Endothelial cell of umbilical vein (primary cell): ENCODE data around the gene ITGA2. TPM values are rescaled to one million over a fixed set of nuclear protein-coding genes. Genes with fewer than 3 reads are reported as not detected.

ENCODE experiments used
- BruUV-seq: library from RNA; stranded (reverse); fragments of 400-500 nt; replicated peaks from 2 replicates; lab custom pipeline; 2021; lab: Mats Ljungman, UMichigan
- CTCF ChIA-PET: fragments of 300-600, 350-600 bp; sonication (Branson Sonifier 250); formaldehyde crosslinking; loops from one replicate; lab custom pipeline; 2021; ENCODE audit warnings: antibody characterized with exemption, inconsistent platforms; lab: Charles Lee
- POLR2A ChIA-PET: fragments of 300-600, 350-600 bp; sonication (Branson Sonifier 250); formaldehyde crosslinking; loops from one replicate; lab custom pipeline; 2021; ENCODE audit warnings: antibody characterized with exemption, inconsistent platforms; lab: Charles Lee
- DNase-seq: peaks from one replicate; pipeline ENCODE4 v3.0.0-alpha.2; 2011; ENCODE audit warnings: low read depth, low spot score
- FAIRE-seq: peaks from 2 replicates; lab custom pipeline; 2011; peaks lifted over from hg19 to GRCh38; lab: Jason Lieb, UNC
- H2AFZ ChIP-seq: 2 replicates; pipeline ENCODE4 v1.6.0; 2012; ENCODE audit warnings: low read depth, low read length, control low read depth, inconsistent platforms
- H3K27ac ChIP-seq: 2 replicates; pipeline ENCODE4 v1.5.1; 2011; ENCODE audit warnings: low read depth, mild to moderate bottlenecking, control low read depth, low read length, moderate library complexity; ENCODE audit not compliant: insufficient read depth
- H3K27me3 ChIP-seq, 2 experiments: 2 replicates each; pipeline versions ENCODE4 v1.6.0 to v1.6.1; 2011; ENCODE audit warnings: low read length in 2 of 2, mixed read lengths in 1 of 2; ENCODE audit not compliant: control insufficient read depth in 2 of 2, insufficient read depth in 2 of 2
- H3K36me3 ChIP-seq, 2 experiments: 2 replicates in 1 of 2; 3 replicates in 1 of 2; pipeline ENCODE4 v1.5.1; 2011; ENCODE audit warnings: low read length in 2 of 2, mild to moderate bottlenecking in 1 of 2, moderate library complexity in 1 of 2; ENCODE audit not compliant: control insufficient read depth in 2 of 2, insufficient read depth in 2 of 2; ENCODE audit errors: extremely low read depth in 1 of 2
- H3K4me1 ChIP-seq: 3 replicates; pipeline ENCODE4 v1.5.1; 2011; ENCODE audit warnings: mild to moderate bottlenecking, low read length; ENCODE audit not compliant: control insufficient read depth, insufficient read depth; ENCODE audit errors: extremely low read depth
- H3K4me2 ChIP-seq: 2 replicates; pipeline ENCODE4 v1.6.1; 2011; ENCODE audit warnings: low read length, control low read depth, mixed read lengths; ENCODE audit not compliant: insufficient read depth
- H3K4me3 ChIP-seq, 3 experiments: fragments of 200-600 bp in 1 of 3; sonication (generic), shearing (Covaris generic) in 1 of 3; replicated peaks in 1 of 3; 2 replicates each; pipeline ENCODE4 v1.5.1; 2011 to 2016; ENCODE audit warnings: control low read depth in 3 of 3, low read length in 3 of 3, mild to moderate bottlenecking in 2 of 3, inconsistent platforms in 1 of 3, low read depth in 1 of 3, moderate library complexity in 1 of 3; ENCODE audit not compliant: insufficient read depth in 1 of 3
- H3K79me2 ChIP-seq: 2 replicates; pipeline ENCODE4 v1.6.0; 2012; ENCODE audit warnings: low read length, inconsistent platforms; ENCODE audit not compliant: control insufficient read depth, insufficient read depth
- H3K9ac ChIP-seq: replicated peaks from 2 replicates; pipeline ENCODE3; 2011; ENCODE audit warnings: low read length, control low read depth; ENCODE audit not compliant: insufficient read depth; ENCODE audit errors: extremely low read depth
- H3K9me1 ChIP-seq: replicated peaks from 3 replicates; pipeline ENCODE4 v1.6.0; 2011; ENCODE audit warnings: mild to moderate bottlenecking, low read length; ENCODE audit not compliant: control insufficient read depth, insufficient read depth; ENCODE audit errors: extremely low read depth
- H3K9me3 ChIP-seq: replicated peaks from 2 replicates; pipeline ENCODE4 v1.5.1; 2012; ENCODE audit warnings: low read length, inconsistent platforms; ENCODE audit not compliant: control insufficient read depth, insufficient read depth
- H4K20me1 ChIP-seq: replicated peaks from 2 replicates; pipeline ENCODE3; 2011; ENCODE audit warnings: mild to moderate bottlenecking, low read length; ENCODE audit not compliant: control insufficient read depth, insufficient read depth; ENCODE audit errors: extremely low read depth
- EZH2 ChIP-seq: IDR thresholded peaks from 2 replicates; pipeline ENCODE4 v1.6.1; 2012; ENCODE audit warnings: borderline replicate concordance, low read depth, mild to moderate bottlenecking, moderate library complexity, low read length, inconsistent platforms; ENCODE audit not compliant: severe bottlenecking
- FOS ChIP-seq: IDR thresholded peaks from 2 replicates; pipeline ENCODE4 v1.6.1; 2011; ENCODE audit warnings: mild to moderate bottlenecking, low read length, moderate library complexity, borderline replicate concordance; ENCODE audit not compliant: insufficient read depth
- GATA2 ChIP-seq: IDR thresholded peaks from 2 replicates; pipeline ENCODE4 v1.7.0; 2011; ENCODE audit warnings: low read depth, mild to moderate bottlenecking, moderate library complexity, mixed read lengths, low read length; ENCODE audit not compliant: insufficient read length, insufficient read depth
- JUN ChIP-seq: IDR thresholded peaks from 2 replicates; pipeline ENCODE4 v1.6.1; 2011; ENCODE audit warnings: borderline replicate concordance, low read depth; ENCODE audit not compliant: insufficient read length, insufficient read depth
- MAX ChIP-seq: IDR thresholded peaks from 2 replicates; pipeline ENCODE4 v1.6.1; 2011; ENCODE audit not compliant: insufficient read depth, insufficient read length
- MYC ChIP-seq: IDR thresholded peaks from one replicate; pipeline ENCODE4 v1.6.1; 2011; ENCODE audit warnings: mild to moderate bottlenecking, low read depth, low read length
- POLR2A ChIP-seq: IDR thresholded peaks from 2 replicates; pipeline ENCODE4 v1.6.1; 2012; ENCODE audit warnings: low read depth, mild to moderate bottlenecking, control low read depth, low read length
- POLR2AphosphoS5 ChIP-seq: IDR thresholded peaks from 2 replicates; pipeline ENCODE4 v1.6.1; 2012; ENCODE audit warnings: low read depth, mild to moderate bottlenecking, control low read depth, low read length, moderate library complexity; ENCODE audit not compliant: insufficient read depth
- dilution Hi-C: fragments of 300-500 bp; cut with MboI; formaldehyde crosslinking; loops from one replicate; pipeline ENCODE4 v1.15.0; 2019; ENCODE audit warnings: low sequenced_read_pairs; ENCODE audit not compliant: extremely low pct_ligation_motif_present
- intact Hi-C: fragments of 100-400 bp; cut with micrococcal nuclease; formaldehyde crosslinking; loops from one replicate; pipeline ENCODE4 v1.10.0; 2022
- polyA plus RNA-seq, 4 experiments: library from polyadenylated mRNA; depleted of rRNA in 3 of 4; stranded (reverse) in 3 of 4; unstranded in 1 of 4; fragments of >200 nt; gene quantifications; 2 replicates each; pipeline versions ENCODE4 v1.2.1 to v1.2.3, GENCODE V29; 2011 to 2012; ENCODE audit warnings: missing spikeins in 1 of 4
- total RNA-seq: library from RNA; stranded (reverse); gene quantifications from 2 replicates; pipeline ENCODE4 v1.2.3, GENCODE V29; 2021
- TF ChIP-seq, protein P1 (sequence below), 2 donors: IDR thresholded peaks; 1 replicate in 1 of 2; 2 replicates in 1 of 2; pipeline ENCODE4 v1.5.1; 2011; ENCODE audit warnings: low read length in 2 of 2, mild to moderate bottlenecking in 2 of 2, moderate library complexity in 2 of 2, control low read depth in 1 of 2, inconsistent platforms in 1 of 2, low read depth in 1 of 2; ENCODE audit not compliant: insufficient read depth in 1 of 2; ENCODE audit errors: extremely low read depth in 1 of 2

ITGA2 gene
- total and polyA plus RNA-seq, 2 donors (not counting 3 experiments of a cell fraction or from before 2014, with no cell fraction given): 11.2 to 62.3 TPM

GRCh38 chr5:53114988-53115387, 125.8 kb downstream of the ITGA2 start:
- H3K4me3 ChIP-seq: no peak overlapping the region
- no peak overlapping the region for H3K27ac ChIP-seq
- BruUV-seq: no TSS peak
- H4K20me1 ChIP-seq: no peaks in the 10 kb centered on the region
- H3K4me2 ChIP-seq: no peak overlapping the region
- no peak overlapping the region for H2AFZ ChIP-seq
- FAIRE-seq: peak; percentile 48
- peak; percentile 51 for DNase-seq
- no peaks in the 10 kb centered on the region for H3K36me3 ChIP-seq
- H3K79me2 ChIP-seq: no peaks in the 10 kb centered on the region
- no peak overlapping the region for H3K9ac ChIP-seq
- dilution Hi-C loops: no loop called here
- no peaks in the 10 kb centered on the region for H3K9me1 ChIP-seq
- TF ChIP-seq, protein P1, sequence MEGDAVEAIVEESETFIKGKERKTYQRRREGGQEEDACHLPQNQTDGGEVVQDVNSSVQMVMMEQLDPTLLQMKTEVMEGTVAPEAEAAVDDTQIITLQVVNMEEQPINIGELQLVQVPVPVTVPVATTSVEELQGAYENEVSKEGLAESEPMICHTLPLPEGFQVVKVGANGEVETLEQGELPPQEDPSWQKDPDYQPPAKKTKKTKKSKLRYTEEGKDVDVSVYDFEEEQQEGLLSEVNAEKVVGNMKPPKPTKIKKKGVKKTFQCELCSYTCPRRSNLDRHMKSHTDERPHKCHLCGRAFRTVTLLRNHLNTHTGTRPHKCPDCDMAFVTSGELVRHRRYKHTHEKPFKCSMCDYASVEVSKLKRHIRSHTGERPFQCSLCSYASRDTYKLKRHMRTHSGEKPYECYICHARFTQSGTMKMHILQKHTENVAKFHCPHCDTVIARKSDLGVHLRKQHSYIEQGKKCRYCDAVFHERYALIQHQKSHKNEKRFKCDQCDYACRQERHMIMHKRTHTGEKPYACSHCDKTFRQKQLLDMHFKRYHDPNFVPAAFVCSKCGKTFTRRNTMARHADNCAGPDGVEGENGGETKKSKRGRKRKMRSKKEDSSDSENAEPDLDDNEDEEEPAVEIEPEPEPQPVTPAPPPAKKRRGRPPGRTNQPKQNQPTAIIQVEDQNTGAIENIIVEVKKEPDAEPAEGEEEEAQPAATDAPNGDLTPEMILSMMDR (IDR thresholded peaks at IDR 0.05; ENCODE audit: extremely low read depth in 1 of 2, insufficient read depth in 1 of 2, low read depth in 1 of 2, low read length in 2 of 2): peak in 1 of 2 donors; percentile 31
- TF ChIP-seq MYC (no peak), POLR2AphosphoS5 (no peak), MAX (no peak)
- H3K4me1 ChIP-seq: peaks cover 4% of the 10 kb centered on the region
- intact Hi-C loops: no loop called here
- no peaks in the 10 kb centered on the region for H3K9me3 ChIP-seq
- H3K27me3 ChIP-seq: peaks cover 0 to 2% of the 10 kb centered on the region in 2 experiments
- ChIA-PET CTCF (interaction anchor here (0.7 to 3.6 kb wide), 14 partner anchors 12 to 1114 kb away, joined by 3 to 53 read pairs (median 4); no protein-coding TSS in a partner anchor), POLR2A (no interaction called here)

DNA sequence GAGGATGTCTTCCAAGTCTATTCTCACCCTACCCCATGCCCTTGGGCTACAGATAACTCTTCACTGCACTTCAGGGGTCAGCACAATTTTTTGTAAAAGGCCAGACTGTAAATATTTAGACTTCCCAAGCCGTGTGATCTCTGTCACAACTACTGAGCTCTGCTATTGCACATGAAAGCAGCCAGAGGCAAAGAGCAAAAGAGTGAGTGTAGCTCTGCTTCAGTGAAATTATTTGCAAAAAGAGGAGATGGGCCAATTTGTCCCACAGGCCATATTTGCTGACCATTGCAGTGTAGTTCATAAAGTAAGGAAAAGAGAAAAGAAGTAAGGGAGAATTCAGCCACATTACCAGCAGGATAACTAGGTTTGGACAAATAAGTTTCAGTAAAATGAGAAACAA, 127.4 kb downstream of the ITGA2 start:
- H3K4me2 ChIP-seq: no peak overlapping the region
- H3K79me2 ChIP-seq: no peaks in the 10 kb centered on the region

More for the DNA sequence above, 127.4 kb downstream of the ITGA2 start:
- no peaks in the 10 kb centered on the region for H3K36me3 ChIP-seq
- H3K9ac ChIP-seq: no peak overlapping the region
- no peaks in the 10 kb centered on the region for H3K9me1 ChIP-seq
- ChIA-PET POLR2A (no interaction called here), CTCF (interaction anchor here (1.4 to 3.6 kb wide), 2 partner anchors 54 to 167 kb away, joined by 3 to 53 read pairs; no protein-coding TSS in a partner anchor)
- no peak overlapping the region for H3K27ac ChIP-seq
- dilution Hi-C loops (no loop called here), intact Hi-C loops (no loop called here)
- BruUV-seq: no TSS peak
- no peaks in the 10 kb centered on the region for H3K9me3 ChIP-seq
- no peaks in the 10 kb centered on the region for H4K20me1 ChIP-seq
- TF ChIP-seq, protein P1 (IDR thresholded peaks at IDR 0.05; ENCODE audit: extremely low read depth in 1 of 2, insufficient read depth in 1 of 2, low read depth in 1 of 2, low read length in 2 of 2): no peak
- no peak for TF ChIP-seq POLR2A
- TF ChIP-seq MYC: no peak
- TF ChIP-seq JUN: no peak
- TF ChIP-seq FOS: no peak
- no peak for TF ChIP-seq POLR2AphosphoS5
- no peak for TF ChIP-seq EZH2
- TF ChIP-seq GATA2: no peak
- no peak for TF ChIP-seq MAX
- no peaks in the 10 kb centered on the region for H3K4me1 ChIP-seq
- H3K27me3 ChIP-seq: peaks cover 0 to 2% of the 10 kb centered on the region in 2 experiments
- FAIRE-seq (no peak), DNase-seq (no peak)
- H2AFZ ChIP-seq: no peak overlapping the region
- H3K4me3 ChIP-seq: no peak overlapping the region
